LNCaP clone FGC (cell line): ENCODE data around the gene ETV3.

Experiments
- DNase-seq: peaks from one replicate; pipeline ENCODE4 v3.0.0-alpha.2; 2011; ENCODE audit warnings: low read depth
- H3K4me3 ChIP-seq: 2 replicates; pipeline ENCODE4 v1.5.1; 2011; ENCODE audit warnings: mild to moderate bottlenecking, low read depth, low read length, control low read depth
- TF ChIP-seq, protein P1 (sequence below): IDR thresholded peaks from 2 replicates; pipeline ENCODE4 v1.5.1; 2012; ENCODE audit warnings: mild to moderate bottlenecking; ENCODE audit not compliant: control insufficient read depth, insufficient read depth; ENCODE audit errors: extremely low read depth

The ETV3 gene

DNA sequence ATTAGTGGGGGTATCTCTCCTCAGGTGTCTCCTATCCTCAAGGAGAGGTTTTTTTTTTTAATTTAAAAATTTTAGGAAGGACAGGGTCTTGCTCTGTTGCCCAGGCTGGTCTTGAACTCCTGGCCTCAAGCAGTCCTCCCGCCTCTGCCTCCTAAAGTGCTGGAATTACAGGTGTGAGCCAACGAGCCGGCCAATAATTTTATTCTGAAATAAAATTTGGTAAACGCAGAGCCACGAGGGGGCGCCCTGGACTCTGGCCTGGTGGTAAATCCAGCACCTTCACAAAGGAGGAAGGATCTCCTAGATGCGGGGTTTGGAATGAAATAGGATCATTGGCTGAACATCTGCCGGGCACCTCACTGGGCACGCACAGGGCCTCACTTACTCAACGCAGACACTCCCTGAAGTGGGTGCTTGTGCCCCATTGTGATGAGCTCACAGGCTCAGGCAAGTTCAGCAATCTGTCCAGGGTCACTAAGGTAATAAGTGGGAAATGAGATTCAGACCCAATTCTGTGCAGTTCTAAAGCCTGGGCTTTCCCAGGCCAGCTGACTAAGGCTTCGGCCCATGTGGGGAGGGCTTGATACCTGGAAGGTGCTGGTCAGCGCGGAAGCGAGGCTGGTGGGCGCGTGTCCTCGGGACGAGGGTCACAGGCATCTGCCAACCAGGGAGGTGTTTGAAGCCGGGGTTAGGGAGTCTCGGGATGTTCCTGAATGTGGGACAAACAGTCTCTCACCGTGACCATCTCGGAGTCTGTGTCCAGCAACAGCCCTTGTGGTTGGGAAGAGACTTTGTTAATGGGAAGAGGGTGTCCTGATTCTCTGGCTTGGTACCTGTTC lies 32.7 kb upstream of the ETV3 start:
- DNase-seq, result no peak
- no peak overlapping the region for H3K4me3 ChIP-seq
- TF ChIP-seq, protein P1, sequence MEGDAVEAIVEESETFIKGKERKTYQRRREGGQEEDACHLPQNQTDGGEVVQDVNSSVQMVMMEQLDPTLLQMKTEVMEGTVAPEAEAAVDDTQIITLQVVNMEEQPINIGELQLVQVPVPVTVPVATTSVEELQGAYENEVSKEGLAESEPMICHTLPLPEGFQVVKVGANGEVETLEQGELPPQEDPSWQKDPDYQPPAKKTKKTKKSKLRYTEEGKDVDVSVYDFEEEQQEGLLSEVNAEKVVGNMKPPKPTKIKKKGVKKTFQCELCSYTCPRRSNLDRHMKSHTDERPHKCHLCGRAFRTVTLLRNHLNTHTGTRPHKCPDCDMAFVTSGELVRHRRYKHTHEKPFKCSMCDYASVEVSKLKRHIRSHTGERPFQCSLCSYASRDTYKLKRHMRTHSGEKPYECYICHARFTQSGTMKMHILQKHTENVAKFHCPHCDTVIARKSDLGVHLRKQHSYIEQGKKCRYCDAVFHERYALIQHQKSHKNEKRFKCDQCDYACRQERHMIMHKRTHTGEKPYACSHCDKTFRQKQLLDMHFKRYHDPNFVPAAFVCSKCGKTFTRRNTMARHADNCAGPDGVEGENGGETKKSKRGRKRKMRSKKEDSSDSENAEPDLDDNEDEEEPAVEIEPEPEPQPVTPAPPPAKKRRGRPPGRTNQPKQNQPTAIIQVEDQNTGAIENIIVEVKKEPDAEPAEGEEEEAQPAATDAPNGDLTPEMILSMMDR, result peak; percentile 38

DNA sequence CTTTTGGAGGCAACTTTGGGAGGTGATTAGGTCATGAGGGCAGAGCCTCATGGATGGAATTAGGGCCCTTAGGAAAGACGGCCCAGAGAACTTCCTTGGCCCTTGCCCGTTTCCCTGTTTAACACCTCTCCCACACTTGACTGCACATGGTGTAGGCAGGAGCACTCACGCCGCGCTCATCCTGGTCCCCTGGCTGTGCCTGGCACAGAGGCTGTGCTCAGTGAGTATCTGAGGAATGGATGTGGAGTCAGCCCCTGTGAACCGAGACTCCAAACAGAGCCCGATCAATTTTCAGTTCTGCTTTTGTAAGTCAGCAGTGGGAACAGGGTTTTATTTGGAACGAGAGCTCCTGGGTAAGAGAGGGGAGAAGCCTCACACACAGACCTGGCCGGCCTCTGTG lies 29.8 kb upstream of the ETV3 start:
- TF ChIP-seq, protein P1, result no peak
- no peak overlapping the region for H3K4me3 ChIP-seq
- DNase-seq, result no peak

- TF ChIP-seq, protein P1, result no peak
These were observed 29.2 kb upstream of the ETV3 start for GRCh38 chr1:157167437-157167836.

GRCh38 chr1:157166590-157166989 lies 28.4 kb upstream of the ETV3 start:
- TF ChIP-seq, protein P1, result no peak
- DNase-seq, result no peak
- no peak overlapping the region for H3K4me3 ChIP-seq

More at GRCh38 chr1:157167437-157167836, 29.2 kb upstream of the ETV3 start:
- DNase-seq, result no peak
- H3K4me3 ChIP-seq, result no peak overlapping the region

DNA sequence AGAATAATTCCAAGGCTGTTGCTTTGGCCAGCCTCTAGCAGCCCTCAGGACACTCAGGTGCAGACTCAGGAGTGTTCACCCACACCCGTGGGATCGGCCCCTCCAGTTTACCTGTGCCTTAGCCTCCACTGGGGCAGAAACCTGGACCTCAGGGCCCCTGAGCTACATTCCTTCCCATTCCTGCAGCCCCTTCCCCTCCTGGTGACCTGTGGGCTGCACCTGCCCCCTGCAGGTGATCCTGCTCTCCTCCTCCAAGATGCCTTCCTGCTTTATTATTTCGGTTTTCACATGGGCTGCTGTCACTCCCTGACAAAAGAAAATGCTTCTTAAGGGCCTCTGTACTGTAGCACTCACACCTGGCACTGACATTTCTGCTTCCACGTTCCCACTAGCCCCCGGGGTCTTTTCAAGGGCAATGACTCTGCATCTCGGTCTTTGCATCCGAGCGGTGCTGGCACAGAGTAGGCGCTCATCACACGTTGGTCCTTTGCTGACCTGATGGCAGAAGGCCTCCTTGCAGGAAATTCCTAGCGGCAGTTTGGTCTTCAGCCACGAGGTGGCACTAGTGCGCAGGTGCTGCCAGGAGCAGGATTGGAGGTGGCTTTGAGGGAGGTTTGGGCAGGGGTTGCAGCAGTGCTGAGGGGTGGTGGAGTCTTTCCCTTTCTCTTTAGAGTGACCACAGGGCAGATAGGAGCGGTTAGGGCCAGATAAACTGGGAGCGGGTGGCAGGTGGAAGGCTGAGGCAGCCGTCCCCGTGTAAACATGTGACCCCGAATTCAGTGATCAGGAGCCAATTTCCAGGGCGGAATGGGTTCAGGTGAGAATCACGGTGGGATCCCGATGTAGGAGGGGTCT lies 25.3 kb upstream of the ETV3 start:
- DNase-seq, result peak; percentile 28

DNA sequence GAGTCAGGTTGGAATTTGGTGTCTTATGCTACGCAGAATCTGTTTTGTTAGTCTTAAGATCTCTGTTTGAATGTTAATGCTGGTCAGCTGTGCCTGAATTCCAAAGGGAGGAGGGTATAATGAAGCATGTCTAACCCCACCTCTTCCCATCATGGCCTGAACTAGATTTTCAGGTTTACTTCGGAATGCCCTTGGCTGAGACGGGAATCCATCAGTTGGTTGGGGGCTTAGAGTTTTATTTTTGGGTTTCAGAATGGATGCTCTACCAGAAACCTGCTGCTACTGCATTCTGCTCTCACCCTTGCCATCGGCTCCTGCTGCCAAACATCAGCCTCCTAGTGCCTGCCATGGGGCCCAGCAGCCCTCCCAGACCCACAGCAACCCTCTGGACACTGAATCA lies 24.1 kb upstream of the ETV3 start:
- no peak for DNase-seq
- H3K4me3 ChIP-seq, result no peak overlapping the region
- TF ChIP-seq, protein P1, result no peak

More for the DNA sequence above, 25.3 kb upstream of the ETV3 start:
- peak overlapping the region; percentile 41 for H3K4me3 ChIP-seq
- TF ChIP-seq, protein P1, result peak; percentile 95
